Measurements from ENCODE around the gene BCL2.

Gene BCL2

DNA sequence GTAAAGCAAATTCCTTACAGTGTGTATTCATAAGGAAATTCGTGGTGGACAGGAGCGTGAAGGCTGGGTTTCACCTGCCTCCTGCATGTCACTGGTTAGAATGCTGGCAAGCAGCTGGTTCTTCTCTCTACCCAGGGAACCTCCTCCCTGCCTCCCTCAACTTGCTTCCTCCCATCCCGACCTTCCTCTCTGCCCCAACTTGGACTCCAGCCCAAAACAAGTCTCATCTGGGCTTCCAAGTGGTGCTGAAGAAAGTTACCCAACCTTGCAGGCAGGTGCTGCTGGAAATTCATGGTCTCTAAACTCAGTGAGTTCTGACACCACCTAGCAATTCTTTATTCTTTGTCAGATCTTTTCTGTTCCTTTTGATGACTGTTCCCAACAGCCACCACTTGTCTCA lies 184.5 kb downstream of the BCL2 start:
- no peak for DNase-seq

GRCh38 chr18:63132819-63133200 lies 186.8 kb downstream of the BCL2 start:
- no peak for DNase-seq

- DNase-seq: no peak
Measured at GRCh38 chr18:63131959-63132818, 187.4 kb downstream of the BCL2 start.

GRCh38 chr18:63131106-63131958 lies 188.2 kb downstream of the BCL2 start:
- DNase-seq: no peak

- DNase-seq: no peak
Measured at GRCh38 chr18:63130176-63130575, 189.4 kb downstream of the BCL2 start.

GRCh38 chr18:63128237-63128974 lies 191.2 kb downstream of the BCL2 start:
- DNase-seq: no peak

DNA sequence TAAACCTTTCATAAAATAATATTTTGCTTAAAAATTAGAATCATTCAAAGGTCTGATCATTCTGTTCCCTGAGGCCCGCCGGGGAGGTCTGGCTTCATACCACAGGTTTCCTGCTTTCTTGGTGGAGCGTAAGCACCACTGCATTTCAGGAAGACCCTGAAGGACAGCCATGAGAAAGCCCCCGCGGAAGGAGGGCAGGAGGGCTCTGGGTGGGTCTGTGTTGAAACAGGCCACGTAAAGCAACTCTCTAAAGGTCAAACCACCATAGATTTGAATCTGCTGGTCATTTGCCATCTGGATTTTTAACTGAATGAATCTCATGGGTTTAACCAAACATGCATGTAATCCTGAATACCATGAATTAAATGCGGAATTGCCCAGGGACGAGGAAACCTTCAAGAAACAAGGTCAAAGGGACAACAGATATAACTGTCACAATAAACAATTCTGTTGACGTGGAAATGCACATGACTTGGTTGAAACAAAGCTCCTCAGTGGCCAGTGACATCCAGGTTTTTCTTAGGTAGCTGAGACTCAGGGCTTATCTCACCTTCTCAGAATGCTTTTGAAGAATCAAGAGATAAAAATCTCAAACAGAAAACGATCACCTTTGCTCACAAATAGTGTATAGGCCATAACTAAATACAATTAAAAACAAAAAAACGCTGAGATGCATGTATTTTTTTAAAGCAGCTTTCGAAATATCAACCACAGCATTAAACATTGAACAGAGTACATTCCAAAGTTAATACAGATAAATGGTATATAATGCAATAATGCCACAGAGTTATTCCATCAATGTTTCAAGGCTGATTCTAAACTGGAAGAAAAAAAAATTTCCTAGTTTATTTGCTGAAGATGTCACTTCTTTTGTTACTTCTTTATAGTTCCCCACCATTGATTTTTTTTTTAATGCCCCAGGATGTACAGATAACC lies 193.2 kb downstream of the BCL2 start:
- DNase-seq: no peak

GRCh38 chr18:63120620-63121019 lies 198.9 kb downstream of the BCL2 start:
- DNase-seq: no peak

- DNase-seq: no peak
Measured at GRCh38 chr18:63119647-63120046, 199.9 kb downstream of the BCL2 start.

GRCh38 chr18:63113899-63114565 lies 205.5 kb downstream of the BCL2 start:
- no peak for DNase-seq

DNA sequence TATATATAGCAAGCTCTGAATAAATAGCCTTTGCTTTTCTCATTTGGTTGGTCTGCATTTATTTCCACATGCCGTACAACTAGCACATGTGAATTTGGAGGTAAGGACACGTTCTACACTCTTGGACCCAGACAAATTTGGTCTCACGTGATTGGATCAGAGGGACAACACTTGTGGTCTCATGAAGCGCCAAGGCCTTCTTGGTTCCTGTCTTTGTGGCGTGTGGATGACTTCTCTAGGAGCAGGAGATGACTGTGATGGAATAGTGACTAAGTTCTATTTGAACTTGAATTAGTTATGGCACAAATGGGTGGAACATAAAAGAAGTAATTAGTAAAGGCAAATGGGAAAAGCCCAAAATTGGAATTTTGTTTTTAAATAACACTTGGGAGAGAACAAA lies 206.9 kb downstream of the BCL2 start:
- DNase-seq: no peak

GRCh38 chr18:63111671-63112402 lies 207.7 kb downstream of the BCL2 start:
- DNase-seq: no peak

- DNase-seq: no peak
Measured at GRCh38 chr18:63109802-63110201, 209.8 kb downstream of the BCL2 start.

DNA sequence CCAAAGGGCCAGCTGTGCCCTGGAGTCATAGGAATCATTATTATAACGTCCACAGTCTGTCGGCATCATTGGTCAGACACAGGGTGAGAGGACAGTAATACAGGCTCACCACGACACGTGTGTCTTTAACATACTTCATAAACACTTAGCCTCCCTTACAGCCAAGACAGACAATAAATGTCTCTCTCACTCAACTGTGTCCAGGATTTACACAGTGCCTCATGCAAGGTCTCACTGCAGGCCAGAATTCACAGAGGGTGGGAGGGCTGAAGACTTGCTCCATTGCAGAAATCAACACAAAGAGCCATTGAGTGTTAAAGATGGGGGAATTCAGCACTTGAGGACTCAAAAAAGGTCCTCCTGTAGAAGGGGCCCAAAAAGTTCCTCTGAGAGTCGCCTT lies 210.5 kb downstream of the BCL2 start:
- DNase-seq: no peak

GRCh38 chr18:63107931-63108330 lies 211.6 kb downstream of the BCL2 start:
- no peak for DNase-seq

DNA sequence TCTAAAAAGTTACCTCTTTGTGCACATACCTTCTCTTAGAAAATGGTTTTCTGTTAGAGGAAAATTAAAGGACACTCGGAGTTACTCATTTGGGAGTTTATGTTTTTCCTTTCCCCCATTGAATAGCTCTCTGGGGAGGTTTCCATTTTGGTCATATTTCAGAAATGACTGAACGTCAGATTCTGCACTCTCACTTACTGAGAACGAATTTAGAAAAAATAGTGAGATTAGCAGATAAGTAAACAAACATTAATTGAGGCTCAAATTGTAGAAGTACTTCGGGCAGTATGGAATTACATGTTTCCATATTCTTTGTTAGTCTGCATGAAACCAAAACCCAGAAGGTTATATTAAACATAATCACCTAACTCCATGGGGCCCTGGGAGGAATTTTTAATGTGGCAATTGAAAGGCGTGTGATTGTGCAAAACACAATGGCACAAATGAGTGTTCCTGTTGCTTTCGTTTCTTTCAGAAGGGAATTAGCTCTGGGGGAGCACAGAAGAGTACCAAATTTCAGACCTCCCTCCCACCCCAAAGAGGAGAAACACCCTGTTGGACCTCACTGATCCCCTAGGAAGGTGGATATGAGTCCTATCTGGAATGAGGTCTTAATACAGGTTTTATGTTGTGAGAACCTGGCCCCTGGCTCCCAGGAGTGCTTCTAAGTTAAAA lies 212.3 kb downstream of the BCL2 start:
- DNase-seq: no peak

DNA sequence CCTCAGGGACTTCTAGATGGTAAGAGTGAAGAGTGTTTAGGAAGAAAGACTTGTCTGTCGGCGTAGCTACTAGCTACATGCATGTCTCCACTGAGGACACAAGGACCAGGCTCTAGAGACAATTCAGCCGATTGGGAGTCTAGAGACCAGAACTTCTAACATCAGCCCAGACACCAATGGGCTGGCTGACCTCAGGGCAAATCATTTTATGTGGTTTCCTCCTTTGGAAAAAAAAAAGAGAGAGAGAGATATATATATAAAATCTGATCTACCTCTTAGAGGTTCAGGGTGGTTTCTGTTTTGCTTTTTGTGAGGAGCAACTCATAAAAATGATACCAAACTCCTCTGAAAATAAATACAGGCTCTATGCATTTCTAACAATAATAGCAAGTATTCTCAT lies 212.8 kb downstream of the BCL2 start:
- no peak for DNase-seq

DNA sequence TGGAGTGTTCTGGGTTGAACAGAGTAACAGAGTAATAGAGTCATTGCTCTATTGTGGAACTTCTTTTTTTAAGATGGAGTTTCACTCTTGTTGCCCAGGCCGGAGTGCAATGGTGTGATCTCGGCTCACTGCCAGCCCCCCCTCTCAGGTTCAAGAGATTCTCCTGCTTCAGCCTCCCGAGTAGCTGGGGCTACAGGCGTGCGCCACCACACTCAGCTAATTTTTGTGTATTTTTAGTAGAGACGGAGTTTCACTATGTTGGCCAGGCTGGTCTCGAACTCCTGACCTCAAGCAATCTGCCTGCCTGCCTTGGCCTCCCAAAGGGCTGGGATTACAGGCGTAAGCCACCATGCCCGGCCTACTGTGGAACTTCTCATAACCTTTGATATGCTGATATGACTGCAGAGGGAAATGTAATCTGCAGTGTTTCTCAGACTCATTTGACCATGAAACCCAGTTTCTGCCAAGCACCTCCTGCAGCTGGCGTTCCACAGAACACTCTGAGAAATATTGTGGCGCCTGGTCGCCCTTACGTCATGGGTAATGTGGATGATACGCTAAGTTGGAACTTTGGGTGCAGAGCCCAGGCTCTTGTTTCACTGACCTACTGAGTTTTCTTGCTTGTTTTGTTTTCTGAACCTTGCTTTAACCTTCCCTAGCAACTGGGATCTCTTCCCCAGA lies 213.8 kb downstream of the BCL2 start:
- DNase-seq: no peak

- no peak for DNase-seq
Measured at GRCh38 chr18:63104868-63105267, 214.7 kb downstream of the BCL2 start.

All from GOT3 (cell line).